Inferior parietal cortex (tissue), 1 donor: ENCODE measurements around the gene DOCK1.
A peak's percentile ranks its signal among the peaks of the same experiment; 100 is the strongest.

Experiments
- DNase-seq: peaks from one replicate; pipeline ENCODE4 v3.0.0-alpha.2; 2016; ENCODE audit errors: extremely low spot score

Gene DOCK1

DNA sequence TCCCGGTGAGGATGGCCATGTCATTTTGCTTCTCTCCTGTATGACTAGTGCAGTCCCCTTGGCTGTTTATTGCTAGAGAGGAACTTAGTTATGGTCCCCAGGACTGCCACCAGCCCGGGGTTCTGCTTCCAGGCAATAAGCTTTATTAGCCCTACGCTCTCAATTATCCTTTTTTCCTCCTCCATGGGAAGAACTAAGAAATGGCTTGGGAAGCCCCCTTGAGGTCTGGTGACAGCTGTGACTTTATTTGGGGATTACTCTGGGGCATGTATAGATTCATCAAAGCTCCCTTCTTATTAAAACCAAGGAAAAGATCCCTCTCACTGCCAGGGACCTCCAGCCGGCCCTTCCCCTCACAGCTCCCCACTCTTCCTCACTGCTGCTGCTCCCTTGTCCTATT, 446.3 kb downstream of the DOCK1 start:
- DNase-seq: no peak

DNA sequence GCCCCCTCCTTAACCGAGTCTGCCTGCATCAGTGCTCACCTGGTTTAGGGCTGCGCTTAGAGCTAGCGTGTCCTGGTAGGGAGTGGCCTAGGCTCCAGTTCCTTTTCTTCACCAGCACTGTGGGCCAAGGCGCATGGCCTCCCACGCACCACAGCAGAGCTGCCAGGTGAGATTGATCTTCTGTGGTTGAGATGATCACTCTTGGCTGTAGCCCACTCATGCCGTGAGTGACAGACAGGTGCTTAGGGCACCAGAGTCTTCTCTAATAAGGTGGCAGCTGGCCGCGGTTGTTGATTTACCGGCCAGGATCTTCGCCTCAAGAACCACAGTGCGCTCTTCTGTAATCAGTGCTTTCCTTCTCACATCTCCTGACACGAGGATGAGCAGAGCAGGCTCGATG, 448.3 kb downstream of the DOCK1 start:
- no peak for DNase-seq

DNA sequence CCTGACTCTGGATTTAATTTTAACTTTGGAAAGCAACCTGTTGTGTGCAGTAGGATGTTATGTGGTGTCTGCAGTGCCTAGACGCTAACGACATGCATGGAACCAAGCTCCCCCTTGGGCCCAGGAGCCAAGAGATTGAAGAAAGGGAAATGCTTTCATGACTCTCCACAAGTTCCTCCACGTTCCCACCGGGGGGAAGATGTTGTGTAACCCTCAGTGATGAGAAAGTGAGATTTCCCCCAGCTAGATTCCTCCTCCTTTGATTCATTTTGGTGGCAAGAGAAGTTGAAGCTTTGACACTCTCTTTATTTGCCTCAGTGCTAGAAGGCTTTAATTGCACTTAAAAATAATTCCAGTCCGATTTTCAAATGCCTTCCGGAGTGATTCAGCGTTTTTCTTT, 449.0 kb downstream of the DOCK1 start:
- no peak for DNase-seq

DNA sequence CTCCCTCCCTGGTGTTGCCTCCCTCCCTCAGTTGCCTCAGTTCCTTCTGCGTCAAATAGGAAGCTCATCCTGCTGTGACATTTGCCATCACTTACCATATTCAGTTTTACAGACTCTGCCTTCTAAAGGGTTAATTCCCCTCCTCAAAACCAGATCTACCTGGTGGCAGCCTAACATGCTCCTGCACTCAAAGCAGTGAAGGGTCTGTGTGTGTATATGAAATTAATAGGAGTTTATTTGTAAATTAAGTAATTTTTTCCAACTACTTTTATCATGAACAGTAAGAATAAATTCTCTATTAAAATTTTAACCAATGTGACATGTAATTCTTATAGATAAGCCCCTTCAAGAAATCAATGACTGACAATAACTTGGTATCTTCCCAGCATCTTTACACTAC, 449.8 kb downstream of the DOCK1 start:
- no peak for DNase-seq

DNA sequence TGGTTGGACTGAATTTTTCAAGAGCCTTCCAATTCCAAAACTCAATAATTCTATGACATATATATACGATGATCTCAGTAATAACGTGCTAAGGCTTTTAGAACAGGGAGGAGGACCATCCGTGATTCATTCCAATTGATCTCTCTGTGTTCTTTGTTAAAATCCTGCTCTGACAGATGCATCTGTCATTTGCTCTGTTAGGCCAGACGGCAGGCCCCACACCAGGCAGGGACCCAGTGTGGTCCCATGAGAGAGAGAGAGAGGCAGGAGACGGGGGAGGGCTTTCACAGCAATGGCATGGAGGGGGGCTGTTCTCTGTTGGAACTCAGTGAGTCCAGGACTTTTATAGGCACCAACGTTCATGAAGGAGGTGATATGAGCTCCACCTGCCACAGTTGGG, 451.1 kb downstream of the DOCK1 start:
- no peak for DNase-seq

DNA sequence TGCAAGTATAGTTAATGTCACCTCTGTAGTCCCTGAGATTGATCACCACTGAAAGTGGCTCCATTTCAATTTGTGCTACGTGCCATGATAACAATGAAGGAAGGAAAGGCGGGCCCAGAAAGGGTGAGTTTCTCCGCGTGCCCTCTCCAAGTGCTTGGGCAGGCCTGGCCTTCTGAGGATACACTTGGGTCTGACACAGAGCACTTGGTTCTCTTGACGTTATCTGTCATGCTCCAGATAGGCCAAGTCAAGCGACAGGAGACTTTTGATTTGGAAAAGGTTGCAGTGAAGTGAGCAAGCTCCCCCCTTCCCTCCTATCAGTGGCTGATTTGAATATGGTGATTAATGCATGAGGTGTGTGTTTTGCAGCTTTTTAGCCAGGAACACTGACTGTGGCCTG, 452.0 kb downstream of the DOCK1 start:
- DNase-seq: no peak

DNA sequence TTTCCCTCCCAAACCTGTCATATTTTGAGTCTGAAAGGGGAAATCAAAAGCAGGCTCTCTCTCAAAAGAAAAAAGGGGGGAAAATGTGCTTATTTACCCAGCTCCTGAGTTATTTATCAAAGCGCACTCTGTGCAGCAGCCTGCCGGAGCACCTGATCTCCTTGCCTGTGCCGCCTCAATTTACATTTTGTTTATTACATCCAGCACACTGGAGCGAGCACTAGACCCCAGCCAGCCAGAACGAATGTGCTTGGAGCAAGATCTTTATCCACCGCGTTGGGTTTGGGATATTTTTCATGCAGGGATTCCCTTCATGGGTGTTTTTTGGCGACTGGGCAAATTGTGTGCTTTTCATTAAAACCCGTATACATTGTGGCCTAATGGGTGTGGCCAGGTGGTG, 453.1 kb downstream of the DOCK1 start:
- no peak for DNase-seq

DNA sequence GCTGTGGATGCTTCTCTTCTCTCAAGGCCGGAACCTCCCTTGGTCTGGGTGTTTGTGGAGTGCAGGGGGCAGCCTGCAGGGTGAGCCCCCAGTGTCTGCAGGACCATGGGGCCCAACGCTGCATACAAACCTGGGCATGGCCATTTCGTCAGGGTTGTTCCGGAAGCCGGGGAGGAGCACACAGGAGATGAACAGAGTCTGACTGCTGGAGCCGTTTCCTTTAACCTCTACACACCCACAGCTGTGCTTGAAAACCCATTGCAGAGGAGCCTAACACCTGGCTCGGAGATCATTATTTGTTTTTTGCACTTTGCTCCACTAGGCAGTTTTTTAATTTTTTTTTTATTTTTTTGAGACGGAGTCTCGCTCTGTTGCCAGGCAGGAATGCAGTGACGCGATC, 458.8 kb downstream of the DOCK1 start:
- DNase-seq: no peak

DNA sequence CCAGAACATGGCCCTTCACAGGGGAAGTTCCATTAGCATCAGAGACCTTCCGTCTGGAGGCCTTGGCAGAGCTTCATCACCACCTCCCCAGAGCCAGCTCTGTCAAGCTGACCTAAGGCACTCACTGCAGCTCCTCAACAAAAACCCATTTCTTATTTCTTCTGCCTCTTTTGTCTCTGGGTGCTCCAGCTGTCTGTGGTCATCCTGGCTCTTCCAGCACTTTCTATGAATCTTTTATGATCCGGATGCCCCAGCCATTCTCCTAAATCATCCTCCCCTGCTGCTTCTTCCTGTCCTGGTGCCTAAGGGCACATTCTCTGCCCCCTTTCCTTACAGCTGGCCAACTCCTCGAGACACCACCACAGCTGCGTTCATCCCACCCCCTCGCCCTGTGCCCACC, 462.9 kb downstream of the DOCK1 start:
- no peak for DNase-seq

DNA sequence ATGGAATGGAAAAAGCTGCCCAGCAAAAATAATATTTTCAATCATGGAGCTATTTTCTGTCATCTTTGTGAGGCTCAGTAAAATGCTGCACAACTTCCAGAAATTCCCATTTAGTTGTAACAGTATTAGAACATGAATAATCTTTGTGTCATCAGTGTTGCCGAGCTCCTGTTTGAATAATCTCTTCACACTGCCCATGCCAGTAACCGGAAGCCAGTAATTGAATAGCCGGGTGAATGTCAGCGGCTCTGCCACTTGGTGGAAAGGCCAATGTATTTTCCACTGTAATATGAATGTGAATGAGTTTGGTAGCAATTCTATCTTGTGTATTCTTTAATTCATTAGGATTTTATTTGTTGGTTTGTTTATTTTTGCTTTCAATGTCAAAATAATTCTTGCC, 463.7 kb downstream of the DOCK1 start:
- DNase-seq: peak; percentile 13

DNA sequence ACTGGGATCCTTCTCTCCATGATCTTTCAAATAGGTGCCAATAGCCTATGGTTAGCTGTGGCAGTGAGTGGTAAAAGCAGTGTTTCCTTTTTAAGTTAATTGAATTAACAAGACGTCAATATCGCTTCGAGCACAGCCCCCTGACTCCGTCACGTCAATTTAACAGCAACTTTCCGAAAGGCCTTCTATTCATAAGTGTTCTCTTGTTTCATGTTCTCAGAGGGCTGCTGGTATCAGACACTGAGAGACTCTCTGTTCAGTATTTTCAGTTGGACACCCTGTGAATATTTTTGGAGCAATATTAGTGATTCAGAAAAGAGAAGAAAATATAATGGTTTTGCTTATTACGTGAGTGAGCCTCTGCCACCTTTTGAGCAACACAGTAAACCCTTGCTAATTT, 465.4 kb downstream of the DOCK1 start:
- peak; percentile 14 for DNase-seq

DNA sequence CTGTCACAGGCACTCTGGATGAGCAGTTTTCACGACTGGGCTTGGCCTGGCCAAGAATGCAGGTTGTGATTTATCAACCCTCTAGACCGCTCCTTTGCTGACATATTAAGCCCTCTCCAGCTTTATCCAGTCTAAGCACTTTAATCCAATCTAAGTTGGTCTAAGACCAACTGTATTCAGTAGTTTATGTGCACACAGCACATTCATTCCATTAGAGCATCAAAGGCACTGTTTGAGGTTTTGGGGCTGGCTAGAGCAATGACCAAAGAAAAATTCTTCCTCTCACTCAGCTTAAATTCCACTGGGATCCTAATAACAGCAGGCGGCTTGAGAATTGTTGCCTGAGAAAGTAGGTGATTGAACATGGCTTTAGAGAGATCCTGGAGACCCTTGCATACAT, 467.1 kb downstream of the DOCK1 start:
- DNase-seq: no peak

DNA sequence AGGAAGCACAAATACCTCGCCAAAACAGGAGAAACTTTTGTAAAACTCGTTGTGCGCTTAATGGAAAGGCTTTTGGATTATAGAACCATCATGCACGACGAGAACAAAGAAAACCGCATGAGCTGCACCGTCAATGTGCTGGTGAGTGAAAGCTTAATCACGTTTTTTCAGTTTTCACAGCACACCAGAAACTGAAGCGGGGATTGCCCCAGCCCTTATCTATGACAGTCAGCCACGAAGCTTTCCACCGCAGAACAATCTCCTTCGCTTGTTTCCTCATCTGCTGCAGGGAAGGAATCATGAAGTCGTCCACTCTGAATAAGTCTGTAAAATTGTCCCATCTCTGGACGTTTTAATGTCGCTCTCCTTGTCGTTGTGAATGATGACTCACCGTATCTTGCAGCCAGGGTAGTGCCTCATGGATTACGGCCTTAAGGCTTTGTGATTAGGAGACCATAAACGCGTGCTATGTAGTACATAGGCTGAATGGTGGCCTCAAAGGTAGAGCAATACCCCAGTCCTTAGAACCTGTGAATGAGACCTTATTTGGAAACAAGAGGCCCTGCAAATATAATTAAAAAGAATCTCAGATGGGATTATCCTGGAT, 468.9 kb downstream of the DOCK1 start:
- DNase-seq: no peak

DNA sequence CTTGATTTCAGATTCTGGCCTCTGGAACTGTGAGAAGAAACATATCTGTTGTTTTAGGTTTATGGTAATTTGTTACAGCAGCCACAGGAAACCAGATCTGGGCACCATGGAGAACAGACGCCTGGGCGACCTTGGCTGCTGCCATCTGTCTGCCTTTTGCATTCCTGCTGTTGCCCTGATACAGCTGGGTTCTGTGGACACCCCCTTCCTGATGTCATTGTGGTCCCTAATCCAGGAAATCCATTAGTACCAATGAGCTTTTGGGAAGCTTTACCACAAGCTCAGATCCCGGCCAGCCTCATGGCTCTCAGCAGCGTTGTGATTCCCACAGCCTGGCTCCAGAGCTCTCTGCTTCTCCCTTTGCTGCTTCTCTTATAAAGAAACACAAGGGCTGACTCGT, 469.7 kb downstream of the DOCK1 start:
- DNase-seq: no peak

DNA sequence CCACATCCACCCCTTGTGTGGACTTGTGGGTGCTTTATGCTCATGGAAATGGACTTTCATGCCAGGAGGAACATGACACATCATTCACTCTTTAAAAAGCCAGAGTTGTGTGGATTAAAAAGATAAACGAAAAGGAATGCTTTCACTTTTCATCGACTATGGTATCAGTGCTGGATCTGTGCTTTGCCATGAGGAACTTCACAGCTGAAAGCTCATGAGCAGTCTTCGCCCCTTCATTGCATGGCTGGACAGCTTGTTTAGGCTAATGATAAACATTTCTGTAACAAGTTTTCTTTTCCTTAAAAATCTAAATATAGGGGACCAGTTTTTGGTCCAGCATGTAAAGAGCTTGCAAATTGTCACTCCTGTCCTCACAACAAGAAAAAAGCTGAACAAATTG, 470.2 kb downstream of the DOCK1 start:
- no peak for DNase-seq

DNA sequence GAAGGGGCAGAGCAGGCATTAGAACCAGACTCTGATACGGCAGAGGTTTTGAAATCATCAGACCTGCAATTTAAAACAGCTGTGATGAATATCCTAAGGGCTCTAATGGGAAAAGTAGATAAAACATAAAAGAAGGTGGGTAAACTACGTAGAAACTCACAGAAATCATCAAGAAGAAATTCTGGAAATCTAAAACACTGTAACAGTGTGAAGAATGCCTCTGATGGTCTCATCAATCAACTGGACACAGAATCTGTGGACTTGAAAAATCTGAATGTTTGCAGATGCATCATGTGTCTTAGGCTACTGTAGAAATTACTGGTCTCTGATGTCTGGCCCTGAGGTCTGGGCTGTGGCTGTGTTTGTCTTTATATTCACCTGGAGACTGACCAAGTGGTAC, 470.8 kb downstream of the DOCK1 start:
- DNase-seq: no peak

DNA sequence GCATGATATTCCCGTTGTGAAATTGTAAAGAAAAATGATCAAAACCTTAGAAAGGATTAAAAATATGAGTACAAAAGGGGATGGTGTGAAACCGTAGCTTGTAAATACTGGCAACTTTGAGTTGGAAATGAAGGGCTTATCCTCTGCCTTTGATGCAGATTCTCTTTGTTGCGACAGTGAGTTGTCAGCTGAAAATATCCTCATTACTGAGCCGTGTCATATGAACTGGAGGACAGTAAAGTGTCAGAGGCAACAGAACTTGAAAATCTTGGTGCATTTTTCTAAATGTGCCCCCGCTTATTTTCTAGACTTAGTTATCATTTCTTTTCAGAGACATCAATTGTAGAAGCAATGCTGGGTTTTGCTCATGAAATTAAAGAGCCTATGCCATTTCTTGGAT, 473.4 kb downstream of the DOCK1 start:
- DNase-seq: no peak

DNA sequence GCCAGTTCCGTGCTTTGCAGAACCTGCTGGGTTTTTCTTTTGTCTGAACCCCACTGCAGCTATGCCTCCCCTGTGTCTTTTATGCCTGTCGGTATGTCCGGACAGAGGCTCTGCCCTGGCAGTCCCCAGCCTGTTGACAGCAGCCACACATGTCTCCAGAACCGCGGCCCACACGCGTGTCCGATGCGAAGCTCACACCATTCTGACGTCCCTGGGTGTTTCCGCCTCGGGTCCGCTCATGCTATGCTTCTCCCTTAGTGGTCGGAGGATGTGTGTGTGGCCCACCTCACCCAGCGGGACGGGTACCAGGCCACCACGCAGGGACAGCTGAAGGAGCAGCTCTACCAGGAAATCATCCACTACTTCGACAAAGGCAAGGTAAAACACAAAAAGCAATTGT, 479.3 kb downstream of the DOCK1 start:
- DNase-seq: no peak

DNA sequence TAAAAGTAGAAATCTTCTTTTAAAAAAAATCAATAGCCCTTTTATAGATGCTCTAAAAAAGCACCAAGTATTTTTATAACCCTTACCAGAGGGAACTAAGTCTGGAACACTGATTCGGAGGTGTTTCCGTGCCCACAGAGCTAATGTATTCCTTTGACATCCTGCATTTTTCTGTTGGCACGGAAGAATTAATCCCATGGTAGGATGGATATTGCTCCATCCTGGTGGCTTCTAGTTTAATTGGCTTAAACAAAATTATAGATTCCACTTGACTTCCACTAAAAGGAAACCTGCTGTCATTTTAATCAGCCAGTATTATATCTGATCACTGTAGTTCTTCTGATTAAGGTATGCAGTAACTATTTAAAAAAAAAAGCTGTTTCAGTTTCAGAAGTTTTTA, 479.8 kb downstream of the DOCK1 start:
- DNase-seq: no peak

DNA sequence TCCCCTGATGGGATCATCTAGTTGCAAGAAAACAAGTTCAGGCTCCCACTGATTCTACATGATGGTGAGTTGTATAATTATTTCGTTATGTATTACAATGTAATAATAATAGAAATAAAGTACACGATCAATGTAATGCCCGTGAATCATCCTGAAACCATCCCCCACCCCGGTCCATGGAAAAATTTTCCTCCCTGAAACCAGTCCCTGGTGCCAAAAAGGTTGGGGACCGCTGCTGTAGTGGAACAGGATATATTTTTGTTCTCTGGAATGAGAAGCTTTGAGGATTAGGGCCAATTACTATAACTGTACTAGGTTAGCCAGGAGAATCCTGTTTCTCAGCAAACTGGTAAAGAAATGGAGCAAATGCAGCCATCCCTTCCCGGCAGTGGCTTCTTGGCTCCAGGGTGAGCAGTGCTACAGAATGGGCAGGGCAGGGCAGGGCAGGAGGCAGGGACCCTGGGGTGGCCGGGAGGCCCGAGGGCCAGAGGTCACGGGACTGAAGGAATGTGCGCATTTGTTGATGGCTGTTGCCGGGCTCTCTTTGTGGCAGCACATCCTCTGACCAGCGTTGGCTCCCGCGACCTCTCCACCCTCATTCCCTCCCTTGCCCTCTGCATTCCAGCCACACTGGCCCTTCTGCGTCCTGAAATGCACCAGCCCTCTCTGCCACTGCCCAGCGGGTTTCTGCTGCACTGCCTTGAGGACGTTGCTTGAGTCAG, 481.5 kb downstream of the DOCK1 start:
- no peak for DNase-seq

DNA sequence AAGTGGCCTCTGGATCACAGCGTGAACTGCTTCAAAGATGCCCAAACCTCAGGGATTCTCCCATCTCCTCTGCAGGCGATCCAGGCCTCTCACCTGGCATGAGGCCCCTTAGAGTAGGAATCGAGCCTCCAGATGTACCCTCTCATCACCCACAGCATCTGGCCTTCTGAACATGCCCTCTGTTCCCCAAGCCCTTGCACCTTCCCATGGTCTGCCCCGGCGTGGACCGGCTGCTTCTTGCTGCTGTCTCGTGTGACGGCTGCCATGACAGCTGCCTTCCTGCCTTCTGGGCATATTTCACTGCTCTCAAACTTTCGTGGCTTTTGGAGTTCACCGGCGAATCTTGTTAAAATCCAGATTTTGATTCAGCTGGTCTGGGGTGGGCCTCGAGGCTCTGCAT, 486.6 kb downstream of the DOCK1 start:
- no peak for DNase-seq

DNA sequence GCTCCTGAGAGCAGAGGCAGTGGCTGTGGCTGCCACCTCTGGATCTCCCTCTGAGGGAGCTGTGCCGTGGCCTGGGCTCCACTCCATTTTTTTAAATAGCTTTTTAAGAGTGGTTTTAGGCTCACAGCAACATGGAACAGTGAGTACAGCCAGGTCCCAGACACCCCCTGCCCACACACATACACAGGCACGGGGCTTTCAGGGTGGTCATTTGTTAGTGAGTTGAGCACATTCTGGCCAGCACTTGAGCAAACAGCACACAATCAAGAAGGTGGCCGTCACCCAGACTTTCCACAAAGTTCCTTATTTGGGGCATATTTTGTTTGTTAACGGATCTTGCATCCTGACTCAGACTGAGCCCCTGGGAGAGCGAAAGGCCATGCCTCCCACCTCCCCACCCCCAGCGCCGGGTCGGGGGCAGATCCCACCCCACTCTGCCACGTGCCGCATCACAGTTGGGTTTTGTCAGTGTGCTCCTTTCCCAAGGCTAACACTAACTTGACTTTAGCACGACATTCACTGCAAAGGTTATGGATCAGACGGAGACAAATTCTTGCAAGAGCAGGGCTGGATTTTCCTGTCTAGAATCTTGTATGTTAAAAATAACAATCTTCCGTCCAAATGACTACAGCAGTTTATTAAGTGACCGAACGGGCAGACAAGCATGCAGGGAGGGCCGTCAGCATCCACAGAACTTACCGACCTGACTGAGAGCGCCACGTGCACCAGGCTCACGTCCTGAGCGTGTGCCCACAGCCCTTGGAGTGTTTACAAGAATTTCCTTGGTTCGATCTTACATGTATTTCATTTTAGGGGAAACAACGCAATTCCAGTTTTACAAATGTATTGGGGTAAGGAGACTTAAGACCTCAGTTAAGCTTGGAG, 487.4 kb downstream of the DOCK1 start:
- no peak for DNase-seq
